Measurements from ENCODE around the gene TMEM178A. TPM values are rescaled to one million over a fixed set of nuclear protein-coding genes. Genes with fewer than 3 reads are reported as not detected.

Gene TMEM178A
- total and polyA plus RNA-seq, 7 experiments from 2014 or later = 0.32 to 0.54 (median 0.43) TPM; not detected in 3

- CTCF ChIA-PET = no interaction called here
- Histone ChIP-seq H3K4me1 (ENCODE audit: control insufficient read depth in 2 of 2, insufficient read depth in 2 of 2, low read length in 2 of 2) (no peaks in the 10 kb centered on the region), H3K4me3 (ENCODE audit: low read length) (no peak overlapping the region), H3K27ac (ENCODE audit: low read depth, low read length) (no peak overlapping the region), H3K27me3 (ENCODE audit: control insufficient read depth in 2 of 2, insufficient read depth in 2 of 2, low read length in 2 of 2) (no peaks in the 10 kb centered on the region), H3K9me3 (ENCODE audit: control insufficient read depth in 2 of 3, low read length in 3 of 3) (no peaks in the 10 kb centered on the region), H3K36me3 (ENCODE audit: control insufficient read depth in 2 of 3, insufficient read depth in 3 of 3, low read length in 3 of 3) (no peaks in the 10 kb centered on the region)
- Mint-ChIP-seq H3K36me3 (no peaks in the 10 kb centered on the region), H3K4me3 (peak overlapping the region in 1 of 10 donors; percentile 8), H3K9me3 (peaks cover 0 to 1% (median 0%) of the 10 kb centered on the region in 11 donors), H3K4me1 (no peaks in the 10 kb centered on the region), H3K27ac (no peak overlapping the region), H3K27me3 (peaks cover 0 to 8% (median 0%) of the 10 kb centered on the region in 5 donors)
- DNase-seq = no peak
- intact Hi-C loops (cut with micrococcal nuclease) = no loop called here
- ATAC-seq = no peak
- POLR2A ChIA-PET = no interaction called here
Measured at GRCh38 chr2:39636306-39636705, 29.4 kb upstream of the TMEM178A start.

DNA sequence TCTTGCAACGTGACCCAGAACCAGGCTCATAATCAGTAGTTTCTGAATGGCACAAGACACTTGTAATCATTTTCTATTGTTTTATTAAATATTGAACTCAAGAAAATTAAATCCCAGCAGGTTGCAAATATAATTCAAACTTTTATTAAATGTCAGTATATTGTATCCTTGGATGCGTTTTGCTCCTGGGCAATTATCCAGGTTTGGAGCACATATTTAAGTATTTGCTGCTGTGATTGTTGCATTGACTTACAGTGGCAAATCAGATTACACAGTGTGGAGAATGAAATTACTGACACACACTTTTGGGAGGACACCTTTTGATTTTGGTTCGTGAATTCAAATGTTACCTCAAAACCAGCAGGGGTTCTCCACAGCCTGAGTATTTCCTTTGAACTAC lies 27.1 kb upstream of the TMEM178A start:
- intact Hi-C loops (cut with micrococcal nuclease) = no loop called here
- H3K36me3 Mint-ChIP-seq = no peaks in the 10 kb centered on the region
- Histone ChIP-seq H3K4me3 (ENCODE audit: low read length) (no peak overlapping the region), H3K9me3 (ENCODE audit: control insufficient read depth in 2 of 3, low read length in 3 of 3) (no peaks in the 10 kb centered on the region), H3K36me3 (ENCODE audit: control insufficient read depth in 2 of 3, insufficient read depth in 3 of 3, low read length in 3 of 3) (no peaks in the 10 kb centered on the region), H3K27me3 (ENCODE audit: control insufficient read depth in 2 of 2, insufficient read depth in 2 of 2, low read length in 2 of 2) (no peaks in the 10 kb centered on the region), H3K4me1 (ENCODE audit: control insufficient read depth in 2 of 2, insufficient read depth in 2 of 2, low read length in 2 of 2) (no peaks in the 10 kb centered on the region), H3K27ac (ENCODE audit: low read depth, low read length) (no peak overlapping the region)
- peaks cover 0 to 8% (median 0%) of the 10 kb centered on the region in 5 donors for H3K27me3 Mint-ChIP-seq
- H3K9me3 Mint-ChIP-seq = peaks cover 0 to 1% (median 0%) of the 10 kb centered on the region in 11 donors
- ATAC-seq (no peak), DNase-seq (no peak)
- POLR2A ChIA-PET = no interaction called here
- no peak overlapping the region for H3K27ac Mint-ChIP-seq
- no peak overlapping the region for H3K4me3 Mint-ChIP-seq
- CTCF ChIA-PET = no interaction called here
- no peaks in the 10 kb centered on the region for H3K4me1 Mint-ChIP-seq

- Mint-ChIP-seq H3K4me1 (no peaks in the 10 kb centered on the region), H3K27me3 (peaks cover 0 to 8% (median 0%) of the 10 kb centered on the region in 5 donors), H3K27ac (no peak overlapping the region), H3K36me3 (no peaks in the 10 kb centered on the region), H3K9me3 (no peaks in the 10 kb centered on the region), H3K4me3 (no peak overlapping the region)
- ATAC-seq = no peak
- Histone ChIP-seq H3K36me3 (ENCODE audit: control insufficient read depth in 2 of 3, insufficient read depth in 3 of 3, low read length in 3 of 3) (no peaks in the 10 kb centered on the region), H3K4me1 (ENCODE audit: control insufficient read depth in 2 of 2, insufficient read depth in 2 of 2, low read length in 2 of 2) (no peaks in the 10 kb centered on the region), H3K9me3 (ENCODE audit: control insufficient read depth in 2 of 3, low read length in 3 of 3) (no peaks in the 10 kb centered on the region), H3K27me3 (ENCODE audit: control insufficient read depth in 2 of 2, insufficient read depth in 2 of 2, low read length in 2 of 2) (no peaks in the 10 kb centered on the region), H3K4me3 (ENCODE audit: low read length) (no peak overlapping the region), H3K27ac (ENCODE audit: low read depth, low read length) (no peak overlapping the region)
- ChIA-PET CTCF (no interaction called here), POLR2A (no interaction called here)
- no peak for DNase-seq
- intact Hi-C loops (cut with micrococcal nuclease) = no loop called here
Measured at GRCh38 chr2:39640107-39640506, 25.6 kb upstream of the TMEM178A start.

- Histone ChIP-seq H3K4me3 (ENCODE audit: low read length) (no peak overlapping the region), H3K27ac (ENCODE audit: low read depth, low read length) (no peak overlapping the region), H3K27me3 (ENCODE audit: control insufficient read depth in 2 of 2, insufficient read depth in 2 of 2, low read length in 2 of 2) (no peaks in the 10 kb centered on the region), H3K4me1 (ENCODE audit: control insufficient read depth in 2 of 2, insufficient read depth in 2 of 2, low read length in 2 of 2) (no peaks in the 10 kb centered on the region), H3K36me3 (ENCODE audit: control insufficient read depth in 2 of 3, insufficient read depth in 3 of 3, low read length in 3 of 3) (no peaks in the 10 kb centered on the region), H3K9me3 (ENCODE audit: control insufficient read depth in 2 of 3, low read length in 3 of 3) (no peaks in the 10 kb centered on the region)
- Mint-ChIP-seq H3K4me3 (no peak overlapping the region), H3K27ac (no peak overlapping the region), H3K9me3 (no peaks in the 10 kb centered on the region), H3K36me3 (no peaks in the 10 kb centered on the region), H3K27me3 (peaks cover 0 to 8% (median 0%) of the 10 kb centered on the region in 5 donors), H3K4me1 (no peaks in the 10 kb centered on the region)
- intact Hi-C loops (cut with micrococcal nuclease) = no loop called here
- ChIA-PET POLR2A (no interaction called here), CTCF (no interaction called here)
- DNase-seq (no peak), ATAC-seq (no peak)
Measured at GRCh38 chr2:39640681-39641080, 25.0 kb upstream of the TMEM178A start.

DNA sequence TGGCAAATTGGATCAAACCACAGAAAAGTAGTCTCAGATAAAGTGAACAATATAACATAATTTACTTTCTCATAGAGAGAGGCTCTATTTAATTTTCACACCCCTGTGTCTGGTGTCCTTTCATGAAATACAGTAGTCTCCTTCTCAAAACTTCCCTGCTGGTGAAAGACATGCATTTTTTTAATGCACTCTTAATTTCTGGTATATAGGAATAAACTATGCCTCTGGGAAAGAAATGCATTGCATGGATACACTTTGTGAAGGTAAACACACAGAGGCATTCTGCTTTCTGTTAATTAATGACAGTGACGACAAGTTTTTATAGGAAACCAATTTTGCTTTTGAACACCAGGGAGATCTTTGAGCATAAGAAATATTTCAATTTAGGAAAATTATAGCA lies 24.1 kb upstream of the TMEM178A start:
- Histone ChIP-seq H3K4me3 (ENCODE audit: low read length) (no peak overlapping the region), H3K27ac (ENCODE audit: low read depth, low read length) (no peak overlapping the region), H3K27me3 (ENCODE audit: control insufficient read depth in 2 of 2, insufficient read depth in 2 of 2, low read length in 2 of 2) (no peaks in the 10 kb centered on the region), H3K9me3 (ENCODE audit: control insufficient read depth in 2 of 3, low read length in 3 of 3) (no peaks in the 10 kb centered on the region), H3K4me1 (ENCODE audit: control insufficient read depth in 2 of 2, insufficient read depth in 2 of 2, low read length in 2 of 2) (no peaks in the 10 kb centered on the region), H3K36me3 (ENCODE audit: control insufficient read depth in 2 of 3, insufficient read depth in 3 of 3, low read length in 3 of 3) (no peaks in the 10 kb centered on the region)
- ChIA-PET CTCF (interaction anchor here (0.7 kb wide), 1 partner anchor 1301 kb away, joined by 4 read pairs; no protein-coding TSS in a partner anchor), POLR2A (no interaction called here)
- intact Hi-C loops (cut with micrococcal nuclease) = no loop called here
- Mint-ChIP-seq H3K4me1 (no peaks in the 10 kb centered on the region), H3K27ac (no peak overlapping the region), H3K9me3 (no peaks in the 10 kb centered on the region), H3K36me3 (no peaks in the 10 kb centered on the region), H3K27me3 (peaks cover 0 to 8% (median 0%) of the 10 kb centered on the region in 5 donors), H3K4me3 (no peak overlapping the region)
- ATAC-seq (no peak), DNase-seq (no peak)

DNA sequence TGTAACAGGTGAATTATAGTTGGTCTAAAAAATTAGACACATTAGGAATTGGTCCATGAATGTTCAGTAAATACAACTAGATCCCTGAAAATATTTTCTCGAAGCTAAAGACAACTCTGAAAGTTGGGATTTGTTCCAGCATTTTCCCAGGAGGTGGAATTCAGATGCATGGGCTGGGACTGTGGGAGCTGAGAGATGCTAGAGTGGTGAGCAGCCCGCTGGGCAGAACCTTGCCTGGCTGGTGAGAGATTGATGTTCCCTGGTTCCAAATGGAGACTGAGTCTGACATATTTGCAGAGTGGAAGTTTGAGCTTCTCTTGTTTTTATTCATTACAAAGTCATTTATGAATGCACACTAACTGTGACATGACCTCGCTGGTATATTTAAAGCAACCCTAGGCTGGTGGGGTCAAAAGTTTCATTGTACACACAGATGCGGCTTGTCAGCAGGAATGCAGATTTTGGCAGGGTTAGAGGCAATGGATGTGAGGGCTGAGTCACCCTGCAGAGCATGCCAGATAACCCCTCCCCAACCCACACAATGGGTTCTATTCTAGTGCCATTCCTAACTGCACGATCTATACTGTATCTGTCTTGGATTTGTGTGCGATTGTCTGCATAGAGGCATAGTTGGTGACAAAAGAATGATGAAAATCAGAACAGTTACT lies 23.5 kb upstream of the TMEM178A start:
- no peaks in the 10 kb centered on the region for H3K36me3 Mint-ChIP-seq
- DNase-seq (no peak), ATAC-seq (no peak)
- Histone ChIP-seq H3K9me3 (ENCODE audit: control insufficient read depth in 2 of 3, low read length in 3 of 3) (no peaks in the 10 kb centered on the region), H3K4me3 (ENCODE audit: low read length) (no peak overlapping the region), H3K36me3 (ENCODE audit: control insufficient read depth in 2 of 3, insufficient read depth in 3 of 3, low read length in 3 of 3) (no peaks in the 10 kb centered on the region), H3K4me1 (ENCODE audit: control insufficient read depth in 2 of 2, insufficient read depth in 2 of 2, low read length in 2 of 2) (no peaks in the 10 kb centered on the region), H3K27ac (ENCODE audit: low read depth, low read length) (no peak overlapping the region), H3K27me3 (ENCODE audit: control insufficient read depth in 2 of 2, insufficient read depth in 2 of 2, low read length in 2 of 2) (no peaks in the 10 kb centered on the region)
- H3K4me3 Mint-ChIP-seq = no peak overlapping the region
- ChIA-PET POLR2A (no interaction called here), CTCF (interaction anchor here (0.7 kb wide), 1 partner anchor 1301 kb away, joined by 4 read pairs; no protein-coding TSS in a partner anchor)
- no peaks in the 10 kb centered on the region for H3K4me1 Mint-ChIP-seq
- H3K27me3 Mint-ChIP-seq = peaks cover 0 to 8% (median 0%) of the 10 kb centered on the region in 5 donors
- intact Hi-C loops (cut with micrococcal nuclease) = no loop called here
- no peaks in the 10 kb centered on the region for H3K9me3 Mint-ChIP-seq
- H3K27ac Mint-ChIP-seq = no peak overlapping the region

- intact Hi-C loops (cut with micrococcal nuclease) = no loop called here
- no peak overlapping the region for H3K27ac ChIP-seq (ENCODE audit: low read depth, low read length)
- H3K27me3 ChIP-seq (ENCODE audit: control insufficient read depth in 2 of 2, insufficient read depth in 2 of 2, low read length in 2 of 2) = no peaks in the 10 kb centered on the region
- Mint-ChIP-seq H3K4me3 (no peak overlapping the region), H3K27ac (no peak overlapping the region), H3K36me3 (no peaks in the 10 kb centered on the region), H3K4me1 (no peaks in the 10 kb centered on the region), H3K9me3 (peaks cover 0 to 1% (median 0%) of the 10 kb centered on the region in 11 donors), H3K27me3 (peaks cover 0 to 7% (median 0%) of the 10 kb centered on the region in 5 donors)
- no peaks in the 10 kb centered on the region for H3K9me3 ChIP-seq (ENCODE audit: control insufficient read depth in 2 of 3, low read length in 3 of 3)
- ChIA-PET CTCF (no interaction called here), POLR2A (no interaction called here)
- H3K36me3 ChIP-seq (ENCODE audit: control insufficient read depth in 2 of 3, insufficient read depth in 3 of 3, low read length in 3 of 3) = no peaks in the 10 kb centered on the region
- H3K4me1 ChIP-seq (ENCODE audit: control insufficient read depth in 2 of 2, insufficient read depth in 2 of 2, low read length in 2 of 2) = no peaks in the 10 kb centered on the region
- no peak overlapping the region for H3K4me3 ChIP-seq (ENCODE audit: low read length)
- ATAC-seq (no peak), DNase-seq (no peak)
Measured at GRCh38 chr2:39645826-39646225, 19.9 kb upstream of the TMEM178A start.

Measured in naive thymus-derived CD4-positive, alpha-beta T cell (primary cell).